SU-DHL-6 (cell line): ENCODE measurements around the gene CPT1B.

Experiments
- H2AFZ ChIP-seq: fragments of 200-600 bp; sonication (generic); 2 replicates; pipeline ENCODE4 v1.6.1; 2014; ENCODE audit warnings: low read depth, mild to moderate bottlenecking, moderate library complexity, mixed read lengths, antibody characterized with exemption, low read length; ENCODE audit not compliant: severe bottlenecking
- H3F3A ChIP-seq: fragments of 200-600 bp; shearing (Covaris generic); 2 replicates; pipeline ENCODE4 v1.6.0; 2016; ENCODE audit warnings: antibody characterized with exemption, mild to moderate bottlenecking; ENCODE audit not compliant: insufficient read depth
- H3K27ac ChIP-seq: fragments of 200-600 bp; sonication (generic); 2 replicates; pipeline ENCODE4 v1.5.1; 2016; ENCODE audit warnings: low read depth, mild to moderate bottlenecking, low read length, moderate library complexity, mixed read lengths
- H3K27me3 ChIP-seq: fragments of 200-600 bp; sonication (generic), shearing (Covaris generic); 2 replicates; pipeline ENCODE4 v1.6.0; 2014; ENCODE audit warnings: mild to moderate bottlenecking, low read length
- H3K36me3 ChIP-seq: fragments of 200-600 bp; sonication (generic); 2 replicates; pipeline ENCODE4 v1.6.1; 2014; ENCODE audit warnings: mild to moderate bottlenecking, low read length, mixed read lengths
- H3K4me2 ChIP-seq: fragments of 300-600, 200-600 bp; shearing (Covaris generic), sonication (generic); 2 replicates; pipeline ENCODE4 v1.6.0; 2014; ENCODE audit warnings: low read length, low read depth, mild to moderate bottlenecking; ENCODE audit not compliant: poor library complexity, severe bottlenecking
- H3K4me3 ChIP-seq: fragments of 200-600 bp; sonication (generic); 2 replicates; pipeline ENCODE4 v1.5.1; 2014; ENCODE audit warnings: antibody characterized with exemption, low read length, mild to moderate bottlenecking, mixed read lengths; ENCODE audit not compliant: insufficient read depth, poor library complexity, severe bottlenecking
- H3K79me2 ChIP-seq: fragments of 200-600 bp; sonication (generic); 2 replicates; pipeline ENCODE4 v1.6.1; 2014; ENCODE audit warnings: mild to moderate bottlenecking, low read length, moderate library complexity; ENCODE audit not compliant: insufficient read depth
- H3K9ac ChIP-seq: fragments of 200-600 bp; sonication (generic); 2 replicates; pipeline ENCODE4 v1.7.0; 2014; ENCODE audit warnings: mild to moderate bottlenecking, low read length
- H3K9me2 ChIP-seq: fragments of 200-600 bp; sonication (generic); replicated peaks from 2 replicates; pipeline ENCODE4 v1.6.1; 2014; ENCODE audit warnings: low read length; ENCODE audit not compliant: insufficient read depth
- H3K9me3 ChIP-seq: fragments of 200-600 bp; sonication (generic); 2 replicates; pipeline ENCODE4 v1.6.1; 2014; ENCODE audit warnings: low read length, mixed read lengths; ENCODE audit not compliant: insufficient read depth
- H4K20me1 ChIP-seq: fragments of 200-600 bp; sonication (generic); 2 replicates; pipeline ENCODE4 v1.6.1; 2014; ENCODE audit warnings: low read depth, mild to moderate bottlenecking, antibody characterized with exemption, low read length, moderate library complexity, mixed read lengths
- CTCF ChIP-seq: fragments of 200-600 bp; sonication (generic); IDR thresholded peaks from one replicate; pipeline ENCODE4 v1.5.1; 2017; ENCODE audit warnings: antibody characterized with exemption, mild to moderate bottlenecking, low read length, moderate library complexity; ENCODE audit not compliant: insufficient read depth, poor library complexity, severe bottlenecking
- EZH2phosphoT487 ChIP-seq: fragments of 200-600 bp; sonication (generic), shearing (Covaris generic); conservative IDR thresholded peaks from 2 replicates; pipeline ENCODE4 v1.6.1; 2018; ENCODE audit warnings: mild to moderate bottlenecking, antibody characterized with exemption, low read length, moderate library complexity, mixed read lengths

CPT1B gene

GRCh38 chr22:50610581-50610980 lies 32.4 kb upstream of the CPT1B start:
- no peaks in the 10 kb centered on the region for H3K27me3 ChIP-seq
- H3K9me3 ChIP-seq = no peaks in the 10 kb centered on the region
- no peak for TF ChIP-seq CTCF
- no peak for TF ChIP-seq EZH2phosphoT487
- H3K4me2 ChIP-seq = no peak overlapping the region
- H3K4me3 ChIP-seq = no peak overlapping the region
- no peaks in the 10 kb centered on the region for H3K79me2 ChIP-seq
- H3K9ac ChIP-seq = no peak overlapping the region
- H3K9me2 ChIP-seq = no peaks in the 10 kb centered on the region
- H3K27ac ChIP-seq = no peak overlapping the region
- H3K36me3 ChIP-seq = no peaks in the 10 kb centered on the region
- no peak overlapping the region for H2AFZ ChIP-seq
- no peaks in the 10 kb centered on the region for H4K20me1 ChIP-seq
- no peaks in the 10 kb centered on the region for H3F3A ChIP-seq

DNA sequence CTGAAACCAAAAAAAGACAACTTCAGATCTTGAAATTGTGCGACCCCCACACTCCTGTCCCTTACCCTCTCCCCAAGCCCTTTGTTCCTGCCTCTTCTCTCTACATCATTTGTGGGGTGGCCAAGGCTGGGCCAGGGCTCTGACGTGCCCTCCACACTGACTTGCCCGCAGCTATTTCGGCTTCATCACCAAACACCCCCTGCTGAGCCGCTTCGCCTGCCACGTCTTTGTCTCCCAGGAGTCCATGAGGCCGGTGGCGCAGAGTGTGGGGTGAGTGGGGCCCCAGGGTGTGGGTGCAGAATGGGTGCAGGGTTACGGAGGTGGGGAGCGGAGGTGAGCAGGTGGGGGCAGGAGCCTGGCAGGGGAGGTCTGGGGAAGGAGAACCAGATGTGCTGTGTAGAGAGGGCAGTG lies 31.8 kb upstream of the CPT1B start:
- no peak overlapping the region for H3K4me3 ChIP-seq
- no peak overlapping the region for H3K9ac ChIP-seq
- no peaks in the 10 kb centered on the region for H3F3A ChIP-seq
- H3K27ac ChIP-seq = no peak overlapping the region
- H3K9me2 ChIP-seq = no peaks in the 10 kb centered on the region
- H3K27me3 ChIP-seq = no peaks in the 10 kb centered on the region
- H4K20me1 ChIP-seq = no peaks in the 10 kb centered on the region
- H3K36me3 ChIP-seq = no peaks in the 10 kb centered on the region
- H3K9me3 ChIP-seq = no peaks in the 10 kb centered on the region
- no peak overlapping the region for H3K4me2 ChIP-seq
- H2AFZ ChIP-seq = no peak overlapping the region
- no peak for TF ChIP-seq CTCF
- no peak for TF ChIP-seq EZH2phosphoT487
- H3K79me2 ChIP-seq = no peaks in the 10 kb centered on the region

GRCh38 chr22:50609599-50609998 lies 31.4 kb upstream of the CPT1B start:
- H3F3A ChIP-seq = no peaks in the 10 kb centered on the region
- H3K27ac ChIP-seq = no peak overlapping the region
- H3K9me3 ChIP-seq = no peaks in the 10 kb centered on the region
- no peak for TF ChIP-seq CTCF
- TF ChIP-seq EZH2phosphoT487 = no peak
- no peaks in the 10 kb centered on the region for H3K27me3 ChIP-seq
- no peak overlapping the region for H2AFZ ChIP-seq
- no peaks in the 10 kb centered on the region for H3K36me3 ChIP-seq
- H3K79me2 ChIP-seq = no peaks in the 10 kb centered on the region
- no peaks in the 10 kb centered on the region for H4K20me1 ChIP-seq
- H3K9me2 ChIP-seq = no peaks in the 10 kb centered on the region
- H3K4me3 ChIP-seq = no peak overlapping the region
- no peak overlapping the region for H3K4me2 ChIP-seq
- H3K9ac ChIP-seq = no peak overlapping the region
